GM04503 (cell line): ENCODE measurements around the gene GRID1.

Experiments
- DNase-seq: peaks from one replicate; pipeline ENCODE4 v3.0.0-alpha.2; 2012; ENCODE audit warnings: low read depth

Gene GRID1

GRCh38 chr10:85594239-85594638 lies 772.4 kb downstream of the GRID1 start:
- DNase-seq: no peak

- no peak for DNase-seq
Measured at GRCh38 chr10:85593226-85593772, 773.3 kb downstream of the GRID1 start.

- DNase-seq: no peak
Measured at GRCh38 chr10:85581371-85581770, 785.2 kb downstream of the GRID1 start.

GRCh38 chr10:85580585-85580984 lies 786.0 kb downstream of the GRID1 start:
- no peak for DNase-seq

- no peak for DNase-seq
Measured at GRCh38 chr10:85578860-85579259, 787.7 kb downstream of the GRID1 start.

- no peak for DNase-seq
Measured at GRCh38 chr10:85575441-85575840, 791.2 kb downstream of the GRID1 start.

- DNase-seq: no peak
Measured at GRCh38 chr10:85570871-85571270, 795.7 kb downstream of the GRID1 start.

- no peak for DNase-seq
Measured at GRCh38 chr10:85565381-85565780, 801.2 kb downstream of the GRID1 start.

- DNase-seq: no peak
Measured at GRCh38 chr10:85558533-85558932, 808.1 kb downstream of the GRID1 start.

- no peak for DNase-seq
Measured at GRCh38 chr10:85557706-85558105, 808.9 kb downstream of the GRID1 start.

GRCh38 chr10:85557077-85557476 lies 809.5 kb downstream of the GRID1 start:
- DNase-seq: no peak
